Measurements from ENCODE around the gene PRM3.
A peak's percentile ranks its signal among the peaks of the same experiment; 100 is the strongest.

PRM3 gene

DNA sequence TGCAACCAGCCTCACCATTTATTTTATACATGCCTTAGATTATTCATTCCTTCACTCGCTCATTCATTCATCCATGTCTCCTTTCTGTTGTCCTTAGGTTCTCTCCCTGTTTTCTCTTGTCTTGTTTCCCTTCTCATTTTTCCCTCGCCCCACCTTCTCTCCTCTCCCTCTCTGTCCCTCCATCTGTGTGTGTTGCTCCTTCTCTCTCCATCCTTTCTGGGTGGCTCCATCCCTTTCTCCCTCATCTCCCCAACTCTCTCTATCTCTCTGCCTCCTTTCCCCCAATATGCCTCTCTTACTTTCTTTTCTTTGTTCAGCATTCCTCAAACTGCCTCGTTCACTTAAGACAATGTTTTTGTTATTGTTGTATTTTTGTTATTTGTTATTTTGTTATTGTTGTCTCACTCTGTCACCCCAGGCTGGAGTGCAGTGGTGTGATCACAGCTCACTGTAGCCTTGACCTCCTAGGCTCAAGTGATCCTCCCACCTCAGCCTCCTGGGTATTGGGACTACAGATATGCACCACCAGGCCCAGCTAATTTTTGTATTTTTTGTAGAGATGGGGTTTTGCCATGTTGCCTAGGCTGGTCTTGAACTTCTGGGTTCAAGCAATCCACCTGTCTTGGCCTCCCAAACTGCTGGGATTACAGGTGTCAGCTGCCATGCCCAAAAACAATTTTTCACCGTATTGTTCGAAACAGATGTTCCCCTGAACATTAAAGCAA is 31.8 kb downstream of the PRM3 start:
- Histone ChIP-seq H3K4me1 (ENCODE audit: control insufficient read depth, insufficient read depth, low read length, poor library complexity, severe bottlenecking) (peaks cover 11% of the 10 kb centered on the region), H3K27me3 (replicated peaks; ENCODE audit: control insufficient read depth, insufficient read depth, low read length, poor library complexity, severe bottlenecking) (no peaks in the 10 kb centered on the region), H3K27ac (ENCODE audit: insufficient read depth, low read length, poor library complexity, severe bottlenecking) (no peak overlapping the region), H3K9me3 (ENCODE audit: control insufficient read depth, low read length) (no peaks in the 10 kb centered on the region), H3K4me3 (ENCODE audit: insufficient read depth, low read depth, low read length, poor library complexity, severe bottlenecking) (no peak overlapping the region), H3K36me3 (ENCODE audit: control insufficient read depth, insufficient read depth, low read length) (no peaks in the 10 kb centered on the region)
- no peak for DNase-seq

GRCh38 chr16:11240636-11241473 is 32.6 kb downstream of the PRM3 start:
- H3K4me1 ChIP-seq (ENCODE audit: control insufficient read depth, insufficient read depth, low read length, poor library complexity, severe bottlenecking): peaks cover 11% of the 10 kb centered on the region
- no peak overlapping the region for H3K27ac ChIP-seq (ENCODE audit: insufficient read depth, low read length, poor library complexity, severe bottlenecking)
- no peaks in the 10 kb centered on the region for H3K9me3 ChIP-seq (ENCODE audit: control insufficient read depth, low read length)
- DNase-seq: no peak
- peak overlapping the region; percentile 7 for H3K4me3 ChIP-seq (ENCODE audit: insufficient read depth, low read depth, low read length, poor library complexity, severe bottlenecking)
- no peaks in the 10 kb centered on the region for H3K36me3 ChIP-seq (ENCODE audit: control insufficient read depth, insufficient read depth, low read length)
- H3K27me3 ChIP-seq (replicated peaks; ENCODE audit: control insufficient read depth, insufficient read depth, low read length, poor library complexity, severe bottlenecking): no peaks in the 10 kb centered on the region

- Histone ChIP-seq H3K27me3 (replicated peaks; ENCODE audit: control insufficient read depth, insufficient read depth, low read length, poor library complexity, severe bottlenecking) (no peaks in the 10 kb centered on the region), H3K4me1 (ENCODE audit: control insufficient read depth, insufficient read depth, low read length, poor library complexity, severe bottlenecking) (peaks cover 11% of the 10 kb centered on the region), H3K9me3 (ENCODE audit: control insufficient read depth, low read length) (no peaks in the 10 kb centered on the region), H3K4me3 (ENCODE audit: insufficient read depth, low read depth, low read length, poor library complexity, severe bottlenecking) (peak overlapping the region; percentile 7), H3K36me3 (ENCODE audit: control insufficient read depth, insufficient read depth, low read length) (no peaks in the 10 kb centered on the region), H3K27ac (ENCODE audit: insufficient read depth, low read length, poor library complexity, severe bottlenecking) (no peak overlapping the region)
- no peak for DNase-seq
These were observed 33.5 kb downstream of the PRM3 start for GRCh38 chr16:11239644-11240632.

DNA sequence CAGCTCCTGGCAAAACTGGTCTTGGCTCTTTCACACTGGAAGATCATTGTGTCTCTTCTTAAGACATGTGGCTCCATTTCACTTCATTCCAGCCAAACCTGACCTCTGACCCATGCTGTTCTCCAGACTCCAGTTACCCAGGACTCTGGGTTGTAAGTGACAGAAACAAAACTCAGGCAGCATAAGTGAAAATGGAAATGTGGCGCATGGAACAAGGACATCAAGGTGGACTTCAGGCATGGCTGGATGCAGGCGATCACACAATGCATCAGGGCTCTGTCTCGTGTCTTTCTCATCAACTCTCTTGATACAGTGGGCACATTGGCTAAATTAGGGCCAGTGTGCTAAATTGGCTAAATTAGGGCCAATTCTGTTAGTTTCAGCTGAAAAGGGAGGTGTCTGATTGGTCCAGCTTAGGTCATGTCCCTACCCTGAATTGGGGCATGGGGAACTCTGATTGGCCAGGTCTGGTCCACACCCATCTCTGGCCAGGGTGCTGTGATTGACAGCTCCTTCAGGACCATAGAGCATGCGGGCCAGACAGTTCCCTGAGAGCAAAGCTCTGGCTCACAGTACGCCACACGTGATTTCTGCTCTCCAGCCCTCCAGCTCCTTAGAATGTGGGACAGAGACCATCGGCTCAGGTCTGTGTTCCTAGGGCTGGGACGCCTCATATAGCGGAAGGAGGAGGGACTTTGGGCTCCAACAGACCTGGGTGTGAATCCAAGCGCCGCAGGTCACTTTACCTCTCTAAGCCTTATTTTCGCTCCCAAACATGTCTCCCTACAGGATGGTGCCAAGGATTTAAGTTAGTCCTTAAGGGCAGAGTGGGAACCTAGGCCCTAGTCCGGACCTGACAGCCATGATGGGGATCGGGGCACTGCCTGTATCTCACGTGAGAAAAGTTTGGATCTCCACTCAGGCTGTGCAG is 34.9 kb downstream of the PRM3 start:
- Histone ChIP-seq H3K9me3 (ENCODE audit: control insufficient read depth, low read length) (no peaks in the 10 kb centered on the region), H3K27ac (ENCODE audit: insufficient read depth, low read length, poor library complexity, severe bottlenecking) (no peak overlapping the region), H3K36me3 (ENCODE audit: control insufficient read depth, insufficient read depth, low read length) (no peaks in the 10 kb centered on the region), H3K27me3 (replicated peaks; ENCODE audit: control insufficient read depth, insufficient read depth, low read length, poor library complexity, severe bottlenecking) (no peaks in the 10 kb centered on the region), H3K4me3 (ENCODE audit: insufficient read depth, low read depth, low read length, poor library complexity, severe bottlenecking) (no peak overlapping the region), H3K4me1 (ENCODE audit: control insufficient read depth, insufficient read depth, low read length, poor library complexity, severe bottlenecking) (peaks cover 19% of the 10 kb centered on the region)
- DNase-seq: no peak

GRCh38 chr16:11236461-11237254 is 36.8 kb downstream of the PRM3 start:
- Histone ChIP-seq H3K4me1 (ENCODE audit: control insufficient read depth, insufficient read depth, low read length, poor library complexity, severe bottlenecking) (peaks cover 35% of the 10 kb centered on the region), H3K9me3 (ENCODE audit: control insufficient read depth, low read length) (no peaks in the 10 kb centered on the region)
- no peak for DNase-seq

GRCh38 chr16:11235703-11235991 is 37.8 kb downstream of the PRM3 start:
- no peak overlapping the region for H3K27ac ChIP-seq (ENCODE audit: insufficient read depth, low read length, poor library complexity, severe bottlenecking)
- no peaks in the 10 kb centered on the region for H3K9me3 ChIP-seq (ENCODE audit: control insufficient read depth, low read length)
- H3K4me3 ChIP-seq (ENCODE audit: insufficient read depth, low read depth, low read length, poor library complexity, severe bottlenecking): no peak overlapping the region
- peaks cover 35% of the 10 kb centered on the region for H3K4me1 ChIP-seq (ENCODE audit: control insufficient read depth, insufficient read depth, low read length, poor library complexity, severe bottlenecking)
- no peak for DNase-seq
- no peaks in the 10 kb centered on the region for H3K36me3 ChIP-seq (ENCODE audit: control insufficient read depth, insufficient read depth, low read length)
- no peaks in the 10 kb centered on the region for H3K27me3 ChIP-seq (replicated peaks; ENCODE audit: control insufficient read depth, insufficient read depth, low read length, poor library complexity, severe bottlenecking)

More at GRCh38 chr16:11236461-11237254, 36.8 kb downstream of the PRM3 start:
- no peaks in the 10 kb centered on the region for H3K36me3 ChIP-seq (ENCODE audit: control insufficient read depth, insufficient read depth, low read length)
- no peak overlapping the region for H3K27ac ChIP-seq (ENCODE audit: insufficient read depth, low read length, poor library complexity, severe bottlenecking)
- H3K27me3 ChIP-seq (replicated peaks; ENCODE audit: control insufficient read depth, insufficient read depth, low read length, poor library complexity, severe bottlenecking): no peaks in the 10 kb centered on the region
- H3K4me3 ChIP-seq (ENCODE audit: insufficient read depth, low read depth, low read length, poor library complexity, severe bottlenecking): no peak overlapping the region

DNA sequence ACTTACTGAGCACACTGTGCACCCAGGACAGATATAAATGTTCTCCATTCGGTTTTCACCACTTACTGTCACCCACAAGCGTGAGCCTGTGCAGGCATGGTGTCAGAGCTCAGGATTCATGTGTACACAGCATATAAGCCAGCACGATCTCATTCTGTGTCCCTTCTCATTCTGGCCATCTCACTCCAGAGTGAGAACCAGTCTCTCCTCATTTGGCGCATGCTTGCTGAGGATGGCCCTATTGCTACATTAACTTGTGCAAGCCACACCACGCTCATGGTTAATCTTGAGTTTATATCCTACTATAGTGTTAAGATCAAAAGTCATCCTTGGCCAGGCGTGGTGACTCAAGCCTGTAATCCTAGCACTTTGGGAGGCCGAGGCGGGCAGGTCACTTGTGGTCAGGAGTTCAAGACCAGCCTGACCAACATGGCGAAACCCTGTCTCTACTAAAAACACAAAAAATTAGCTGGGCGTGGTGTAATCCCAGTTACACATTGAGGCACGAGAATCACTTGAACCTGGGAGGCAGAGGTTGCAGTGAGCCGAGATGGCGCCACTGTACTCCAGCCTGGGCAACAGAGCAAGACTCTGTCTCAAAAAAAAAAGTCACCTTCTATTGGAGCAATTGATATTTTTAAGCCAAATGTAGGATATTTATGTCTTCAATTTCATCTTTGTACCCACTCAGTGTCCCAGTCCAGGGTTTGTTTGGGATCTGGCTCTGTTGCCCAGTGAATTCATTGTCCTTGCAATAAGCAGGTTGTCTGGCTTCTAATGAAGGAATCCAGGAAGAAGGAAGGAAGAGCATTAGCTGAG is 38.3 kb downstream of the PRM3 start:
- Histone ChIP-seq H3K4me1 (ENCODE audit: control insufficient read depth, insufficient read depth, low read length, poor library complexity, severe bottlenecking) (peaks cover 31% of the 10 kb centered on the region), H3K4me3 (ENCODE audit: insufficient read depth, low read depth, low read length, poor library complexity, severe bottlenecking) (no peak overlapping the region), H3K27me3 (replicated peaks; ENCODE audit: control insufficient read depth, insufficient read depth, low read length, poor library complexity, severe bottlenecking) (no peaks in the 10 kb centered on the region), H3K9me3 (ENCODE audit: control insufficient read depth, low read length) (no peaks in the 10 kb centered on the region), H3K27ac (ENCODE audit: insufficient read depth, low read length, poor library complexity, severe bottlenecking) (no peak overlapping the region), H3K36me3 (ENCODE audit: control insufficient read depth, insufficient read depth, low read length) (no peaks in the 10 kb centered on the region)
- DNase-seq: no peak

DNA sequence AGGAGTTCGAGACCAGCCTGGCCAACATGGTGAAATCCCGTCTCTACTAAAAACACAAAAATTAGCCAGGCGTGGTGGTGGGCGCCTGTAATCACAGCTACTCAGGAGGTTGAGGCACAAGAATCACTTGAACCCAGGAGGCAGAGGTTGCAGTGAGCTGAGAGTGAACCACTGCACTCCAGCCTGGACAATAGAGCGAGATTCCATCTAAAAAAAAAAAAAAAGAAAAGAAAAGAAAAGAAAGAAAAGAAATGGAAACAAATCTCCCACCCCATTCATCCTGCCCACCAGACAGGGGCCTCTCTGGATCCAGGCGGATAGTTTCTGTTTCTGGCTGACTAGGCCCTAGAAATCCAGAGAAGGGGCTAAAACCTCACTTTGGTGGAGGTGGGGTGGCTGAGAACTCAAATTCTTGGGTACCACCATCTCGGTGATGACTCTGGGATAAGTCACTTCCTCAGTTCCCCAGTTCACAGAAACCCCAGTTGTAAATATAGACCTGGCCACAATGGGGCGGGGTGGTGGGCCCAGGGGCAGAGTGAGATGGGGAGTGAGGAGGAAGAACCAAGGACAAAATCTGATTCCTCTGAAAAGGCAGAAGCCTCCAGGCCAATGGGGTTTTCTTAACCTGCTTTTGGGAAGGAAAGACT is 39.6 kb downstream of the PRM3 start:
- DNase-seq: peak in 2 of 3 donors; percentile 25 to 42
- peaks cover 29% of the 10 kb centered on the region for H3K4me1 ChIP-seq (ENCODE audit: control insufficient read depth, insufficient read depth, low read length, poor library complexity, severe bottlenecking)

More for the DNA sequence above, 39.6 kb downstream of the PRM3 start:
- Histone ChIP-seq H3K27me3 (replicated peaks; ENCODE audit: control insufficient read depth, insufficient read depth, low read length, poor library complexity, severe bottlenecking) (no peaks in the 10 kb centered on the region), H3K4me3 (ENCODE audit: insufficient read depth, low read depth, low read length, poor library complexity, severe bottlenecking) (no peak overlapping the region), H3K36me3 (ENCODE audit: control insufficient read depth, insufficient read depth, low read length) (no peaks in the 10 kb centered on the region), H3K9me3 (ENCODE audit: control insufficient read depth, low read length) (no peaks in the 10 kb centered on the region), H3K27ac (ENCODE audit: insufficient read depth, low read length, poor library complexity, severe bottlenecking) (peak overlapping the region; percentile 88)

Data from effector memory CD4-positive, alpha-beta T cell (primary cell).